CD1c-positive myeloid dendritic cell (primary cell): ENCODE results near the gene KCNJ5.
"Not testable (repeated sequence)": the region's sequence is repeated elsewhere in the genome, so short reads cannot be mapped to it uniquely, and the experiment has no call there.

ENCODE experiments used
- DNase-seq: peaks from one replicate; pipeline ENCODE4 v3.0.0-alpha.2; 2016; ENCODE audit errors: extremely low spot score

KCNJ5 gene

DNA sequence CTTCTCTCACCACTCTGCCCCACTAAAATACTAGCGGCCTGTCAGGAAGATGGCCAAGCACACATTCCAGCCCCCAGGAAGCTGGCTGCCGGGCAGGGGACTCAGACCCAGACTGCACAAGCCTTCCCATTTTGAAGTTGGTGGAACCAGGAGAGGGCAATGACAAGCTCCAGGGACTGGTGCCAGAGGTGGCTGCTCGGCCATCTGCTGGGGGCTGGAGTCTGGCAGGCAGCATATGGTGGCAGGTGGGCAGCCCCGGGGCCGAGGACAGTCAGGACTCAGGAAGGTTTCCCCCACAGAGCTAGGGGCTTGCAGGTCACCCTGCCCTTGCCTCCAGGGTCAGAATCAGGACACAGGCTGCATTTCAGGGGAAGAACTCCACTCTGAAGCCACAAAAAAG, 22.6 kb downstream of the KCNJ5 start:
- DNase-seq = no peak

DNA sequence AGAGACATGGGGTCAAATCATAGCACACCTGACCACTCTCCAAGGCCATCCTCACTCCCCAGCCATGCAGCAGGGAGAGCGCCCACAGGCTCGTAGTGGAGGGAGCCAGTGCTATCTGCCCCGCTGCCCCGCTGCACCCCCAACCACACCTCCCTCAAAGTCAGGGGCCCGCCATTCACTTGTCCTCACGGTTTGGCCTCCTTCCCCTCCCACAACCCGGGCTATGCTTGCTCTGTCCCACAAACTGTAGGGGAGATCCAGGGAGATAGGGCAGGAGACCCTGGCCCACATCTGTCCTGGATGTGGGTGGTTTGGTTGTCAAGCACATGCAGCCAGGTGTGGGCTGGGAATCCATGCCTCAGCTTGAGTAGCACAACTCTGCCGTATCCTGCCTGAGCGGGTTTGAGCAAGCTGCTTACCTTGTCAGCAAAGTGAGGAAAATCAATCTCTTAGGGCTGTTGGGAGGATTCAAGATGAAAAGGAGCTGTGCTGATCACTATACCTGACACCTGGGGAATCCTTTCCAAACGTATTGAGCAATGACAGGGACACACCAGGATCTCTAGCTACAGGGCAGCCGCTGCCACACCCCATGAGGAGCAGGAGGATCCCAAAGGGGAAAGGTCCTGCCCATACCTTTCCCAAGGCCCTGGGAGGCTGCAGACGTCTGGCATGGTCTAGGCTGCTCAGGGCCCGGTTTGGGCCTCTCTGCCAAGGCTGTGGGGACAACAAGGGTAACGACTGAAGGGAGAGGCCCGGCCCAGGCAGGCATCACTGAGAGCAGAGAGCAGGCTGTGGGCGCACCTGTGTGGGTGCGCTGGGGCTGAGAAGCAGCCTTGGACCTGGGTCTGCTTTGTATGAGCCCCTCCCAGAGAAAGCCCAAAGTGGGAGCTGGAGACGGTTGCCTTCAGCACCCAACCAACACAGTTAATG, 23.3 kb downstream of the KCNJ5 start:
- no peak for DNase-seq

DNA sequence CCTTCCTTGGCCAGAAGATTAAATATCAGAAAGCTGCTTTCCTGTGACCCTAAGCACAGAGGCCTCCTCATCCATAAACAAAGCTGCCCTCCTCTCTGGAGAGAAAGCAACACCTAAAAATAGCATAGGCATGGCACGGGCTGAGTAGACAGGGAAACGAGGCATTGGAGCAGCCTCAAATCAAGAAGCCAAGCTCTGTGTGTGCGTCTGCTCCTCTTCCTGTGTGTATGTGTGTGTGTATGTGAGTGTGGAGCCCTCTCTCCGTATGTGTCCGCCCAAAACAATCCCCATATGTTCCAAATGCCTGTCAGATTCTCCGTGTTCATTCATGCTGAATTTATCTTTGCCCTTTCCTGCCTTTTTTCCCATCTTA, 24.0 kb downstream of the KCNJ5 start:
- DNase-seq = no peak

DNA sequence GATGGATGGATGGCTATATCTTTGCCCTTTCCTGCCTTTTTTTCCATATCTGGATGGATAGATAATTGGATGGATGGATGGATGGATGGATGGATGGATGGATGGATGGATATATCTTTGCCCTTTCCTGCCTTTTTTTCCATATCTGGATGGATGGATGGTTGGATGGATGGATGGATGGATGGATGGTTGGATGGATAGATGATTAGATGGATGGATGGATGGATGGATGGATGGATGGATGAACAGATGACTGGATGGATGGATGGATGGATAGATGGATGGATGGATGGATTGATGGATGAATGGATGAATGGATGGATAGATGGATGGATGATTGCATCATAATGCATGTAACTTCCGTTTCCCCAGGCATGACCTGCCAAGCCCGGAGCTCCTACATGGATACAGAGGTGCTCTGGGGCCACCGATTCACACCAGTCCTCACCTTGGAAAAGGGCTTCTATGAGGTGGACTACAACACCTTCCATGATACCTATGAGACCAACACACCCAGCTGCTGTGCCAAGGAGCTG, 24.9 kb downstream of the KCNJ5 start:
- DNase-seq = no peak

DNA sequence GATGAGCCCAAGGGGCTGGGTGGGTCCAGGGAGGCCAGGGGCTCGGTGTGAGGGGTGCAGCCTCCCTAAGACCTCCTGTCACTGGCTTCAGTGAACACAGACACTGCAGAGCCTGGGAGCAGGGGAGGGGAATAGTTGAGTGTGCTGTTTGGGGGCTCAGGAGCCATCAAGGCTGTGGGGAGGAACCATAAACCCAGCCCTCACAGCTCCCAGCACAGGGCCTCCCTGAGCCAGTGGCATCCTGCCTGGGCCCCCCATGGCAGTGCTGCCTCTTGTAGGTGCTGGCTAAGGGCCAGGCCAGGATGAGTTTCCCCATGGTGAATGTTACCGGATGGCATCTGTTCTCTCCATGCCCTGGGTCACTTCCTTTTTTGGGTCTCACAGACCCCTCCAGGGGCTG, 25.5 kb downstream of the KCNJ5 start:
- no peak for DNase-seq

DNA sequence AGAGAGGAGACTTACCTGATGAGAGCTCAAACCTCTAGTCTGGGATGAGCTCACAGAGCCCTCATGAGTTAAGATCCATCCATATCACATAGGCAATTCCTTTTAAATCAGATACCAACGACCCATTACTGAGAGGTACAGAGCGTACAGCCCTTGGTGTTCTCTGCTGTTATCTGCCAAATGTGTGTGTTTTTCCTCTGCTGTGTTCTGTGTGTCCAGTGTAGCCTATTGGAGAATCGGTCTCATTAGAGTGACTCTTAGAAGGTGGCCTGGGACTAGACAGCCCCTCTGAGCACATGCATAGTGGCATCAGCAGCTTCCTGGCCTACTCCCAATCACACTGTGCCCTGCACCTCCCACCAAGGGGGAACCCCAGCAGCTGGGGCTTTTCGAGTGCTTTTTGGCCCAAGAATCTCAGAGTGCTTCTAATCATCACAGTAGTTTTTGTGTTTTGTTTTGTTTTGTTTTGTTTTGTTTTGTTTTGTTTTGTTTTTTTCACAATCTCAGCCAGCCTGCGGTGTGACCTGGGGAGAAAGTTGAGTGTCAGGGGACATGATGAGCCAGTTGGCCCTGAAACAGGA, 26.1 kb downstream of the KCNJ5 start:
- no peak for DNase-seq

DNA sequence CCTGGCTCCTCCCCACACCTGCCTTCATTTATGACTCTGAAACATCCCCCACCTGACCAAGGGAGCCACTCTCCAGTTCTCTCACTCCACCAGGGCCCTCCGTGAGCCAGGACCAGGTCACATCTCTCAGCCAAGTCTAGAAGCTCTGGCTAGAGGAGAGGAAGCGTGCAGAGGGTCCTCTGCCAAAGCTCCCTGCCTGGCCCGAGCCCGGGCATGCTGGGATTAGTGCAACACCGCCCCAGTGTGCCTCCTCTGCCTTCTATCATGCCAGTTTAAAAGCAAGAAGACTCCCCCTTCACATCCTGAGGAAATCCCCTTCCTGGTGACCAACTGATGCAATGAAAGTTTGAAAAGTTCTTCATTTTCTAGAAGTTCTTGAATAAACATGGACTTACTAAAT, 28.1 kb downstream of the KCNJ5 start:
- peak; percentile 13 for DNase-seq

DNA sequence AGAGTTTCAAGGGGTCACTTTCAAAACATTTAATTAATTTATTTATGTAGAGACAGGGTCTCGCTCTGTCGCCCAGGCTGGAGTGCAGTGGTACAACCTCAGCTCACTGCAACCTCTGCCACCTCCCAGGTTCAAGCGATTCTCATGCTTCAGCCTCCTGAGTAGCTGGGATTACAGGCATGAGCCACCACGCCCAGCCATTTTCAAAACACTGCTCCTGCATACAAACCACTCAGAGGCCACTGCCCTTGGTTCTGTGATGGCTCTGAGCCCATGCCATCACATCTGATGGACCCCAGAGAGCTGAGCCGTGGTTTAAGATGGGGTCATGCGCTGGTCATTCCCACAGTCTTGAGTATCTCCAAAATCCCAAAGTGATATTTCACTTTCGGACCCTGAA, 28.5 kb downstream of the KCNJ5 start:
- DNase-seq = not testable (repeated sequence)

DNA sequence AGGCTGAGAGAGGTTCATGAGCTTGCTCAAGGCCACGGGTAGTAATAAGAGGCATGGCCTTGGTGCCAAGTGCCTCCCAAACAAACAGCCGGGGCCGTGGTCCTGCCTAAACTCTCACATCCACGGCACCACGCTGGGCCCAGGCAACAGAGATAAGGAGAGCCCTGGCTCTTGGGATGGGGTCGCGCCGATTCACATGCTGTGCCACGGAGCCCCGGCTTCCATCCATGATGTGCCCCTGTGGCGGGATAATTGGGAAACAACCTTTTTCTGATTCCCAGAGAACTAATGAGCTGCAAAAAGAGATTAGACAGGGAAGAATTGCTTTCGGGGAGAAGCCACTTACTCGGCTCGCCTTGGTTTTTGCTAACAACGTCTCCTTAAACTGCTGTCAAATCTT, 29.5 kb downstream of the KCNJ5 start:
- DNase-seq = no peak

DNA sequence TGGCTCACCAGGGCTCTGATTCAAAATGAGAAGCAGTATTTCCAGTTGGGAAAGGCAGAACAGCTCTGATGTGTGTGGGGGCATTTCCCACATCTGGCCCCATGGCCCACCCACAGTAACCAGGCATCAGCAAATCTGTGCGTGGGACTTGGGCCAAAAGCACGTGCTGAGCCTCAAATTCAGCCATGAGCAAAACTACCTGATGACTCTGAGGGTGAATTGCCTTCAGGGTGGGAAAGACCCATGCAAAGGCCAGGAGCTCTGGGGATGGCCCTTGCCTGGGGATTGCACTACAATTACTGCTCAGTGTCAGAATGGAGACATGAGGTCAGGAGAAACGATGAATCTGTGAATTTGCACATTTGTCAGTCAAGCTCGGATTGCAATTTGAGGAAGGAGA, 30.6 kb downstream of the KCNJ5 start:
- no peak for DNase-seq

DNA sequence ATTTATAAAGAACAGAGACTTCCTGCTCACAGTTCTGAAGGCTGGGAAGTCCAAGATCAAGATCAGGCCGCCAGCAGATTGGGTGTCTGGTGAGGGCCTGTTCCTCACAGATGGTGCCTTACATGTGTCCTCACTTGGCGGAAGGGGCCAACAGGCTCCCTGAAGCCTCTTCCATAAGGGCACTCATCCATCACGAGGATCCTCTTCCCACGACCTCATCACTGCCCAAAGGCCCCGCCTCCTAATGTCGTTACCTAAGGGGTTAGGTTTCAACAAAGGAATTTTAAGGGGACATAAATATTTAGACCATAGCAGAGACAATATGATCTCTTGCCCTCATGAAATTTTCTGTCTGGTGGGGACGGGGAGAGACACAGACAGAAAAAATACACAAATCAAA, 32.9 kb downstream of the KCNJ5 start:
- DNase-seq = no peak

DNA sequence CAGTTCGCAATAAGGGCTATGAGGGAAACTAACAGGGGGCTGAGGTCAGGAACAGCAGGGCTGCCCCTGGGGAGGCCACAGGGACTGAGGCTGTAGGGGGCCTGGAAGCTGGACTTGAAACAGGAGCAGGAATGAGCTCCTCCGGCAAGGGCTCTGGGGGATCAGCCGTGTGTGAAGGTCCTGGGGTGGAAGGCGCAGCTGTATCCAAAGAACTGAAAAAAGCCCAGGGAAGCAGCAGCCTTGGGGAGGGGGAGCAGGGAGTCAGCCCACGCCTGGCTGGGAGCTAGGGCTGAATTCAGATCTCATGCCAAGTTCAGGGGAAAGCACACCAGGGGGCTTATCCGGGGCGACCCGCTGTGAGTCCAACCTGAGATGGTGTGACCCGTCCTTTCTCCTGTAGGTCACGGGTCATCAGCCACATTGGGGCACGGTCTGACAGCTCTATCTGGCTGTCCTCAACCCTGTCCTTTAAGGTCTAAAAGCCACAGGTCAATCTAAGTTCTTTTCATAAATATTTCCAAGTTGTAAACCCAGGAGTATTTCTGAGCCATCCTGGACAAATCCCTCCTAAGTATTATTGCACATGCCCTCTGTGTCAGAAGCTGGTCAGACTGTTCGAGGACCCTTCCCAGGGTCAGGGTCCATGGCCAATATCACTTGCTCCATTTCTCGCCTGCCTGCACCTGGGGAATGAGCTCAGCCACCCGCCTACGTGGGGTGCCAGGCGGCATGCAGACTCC, 33.5 kb downstream of the KCNJ5 start:
- no peak for DNase-seq

DNA sequence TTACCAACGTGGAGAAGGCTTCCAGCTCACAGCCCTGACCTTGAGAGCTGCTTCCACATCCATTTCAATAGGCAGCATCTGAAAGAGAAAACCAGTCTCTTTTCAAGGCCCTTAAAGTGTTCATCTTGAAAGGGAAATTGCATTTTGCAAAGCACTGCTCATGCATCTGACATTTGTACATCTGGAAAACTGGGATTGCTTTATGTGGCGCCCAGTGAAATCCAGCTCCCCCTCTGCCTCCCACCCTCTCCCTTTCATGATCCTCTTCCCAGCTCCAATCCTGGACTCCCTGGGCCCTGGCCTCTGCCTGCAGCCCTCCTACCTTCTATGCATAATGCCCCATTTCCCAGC, 34.1 kb downstream of the KCNJ5 start:
- DNase-seq = no peak

DNA sequence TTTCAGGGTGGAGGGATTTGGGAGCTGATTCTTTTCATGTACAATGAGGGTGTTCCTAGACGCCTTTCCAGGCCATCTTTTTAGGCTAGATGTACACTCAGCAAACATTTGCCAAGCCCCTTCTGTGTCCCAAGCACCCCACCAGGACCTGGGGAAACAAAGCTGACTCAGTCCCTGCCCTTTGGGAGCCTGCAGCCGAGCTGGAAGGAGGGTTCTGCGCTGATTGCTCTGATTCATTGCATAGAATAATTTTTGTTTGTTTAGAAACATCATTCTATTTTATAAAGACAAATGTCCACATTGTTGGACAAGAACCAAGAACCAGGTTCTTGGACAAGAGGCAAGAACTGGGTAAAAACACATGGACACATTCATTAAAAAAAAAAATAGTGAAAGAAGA, 34.8 kb downstream of the KCNJ5 start:
- DNase-seq = no peak

DNA sequence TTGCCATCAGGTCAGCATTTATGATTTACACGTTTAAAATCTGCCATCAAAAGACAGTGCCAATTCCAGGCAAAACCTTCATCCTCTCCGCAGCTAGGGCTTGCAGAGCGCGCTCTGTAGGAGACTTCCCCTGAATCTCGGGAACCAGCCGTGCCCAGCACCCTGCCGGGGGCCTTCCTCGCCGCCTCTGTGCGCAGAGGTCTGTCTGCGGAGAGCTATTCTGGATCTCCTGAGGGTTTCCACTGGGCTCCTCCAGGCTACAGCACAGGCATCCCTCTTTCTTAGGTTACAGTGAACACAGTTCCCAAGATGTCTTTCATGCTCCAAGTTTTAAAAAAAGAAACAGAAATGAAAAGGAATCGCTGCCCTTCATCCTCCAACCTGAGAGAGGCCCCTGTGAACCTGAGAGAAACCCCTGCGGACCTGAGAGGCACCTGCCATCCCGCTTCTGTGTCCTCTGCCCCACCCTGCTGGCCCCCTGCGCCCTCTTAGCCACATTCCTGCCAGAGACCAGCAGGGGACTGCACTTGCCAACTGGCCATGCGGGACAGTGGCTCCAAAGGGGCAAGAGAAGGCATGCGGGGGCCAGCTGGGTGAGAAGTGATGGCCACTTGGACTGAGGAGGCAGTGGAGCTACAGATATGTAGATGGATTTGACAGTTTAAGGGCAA, 35.4 kb downstream of the KCNJ5 start:
- DNase-seq = no peak

DNA sequence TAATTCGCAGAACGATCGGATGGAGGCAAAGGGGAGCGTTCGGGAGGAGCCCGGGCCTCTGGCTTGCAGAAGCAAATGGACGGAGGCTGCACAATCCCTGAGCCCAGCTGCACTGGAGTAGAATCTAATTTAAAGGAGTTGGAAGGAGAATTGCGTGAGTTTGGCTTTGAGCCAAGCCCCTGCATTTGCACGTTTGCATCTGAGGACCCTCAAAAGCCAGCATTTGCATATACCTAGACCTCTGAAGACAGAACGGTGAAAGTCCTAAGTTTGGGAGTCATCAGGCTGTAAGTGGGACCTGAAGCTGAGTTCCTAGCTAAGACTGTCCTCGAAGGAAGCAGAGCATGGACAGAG, 35.9 kb downstream of the KCNJ5 start:
- no peak for DNase-seq

DNA sequence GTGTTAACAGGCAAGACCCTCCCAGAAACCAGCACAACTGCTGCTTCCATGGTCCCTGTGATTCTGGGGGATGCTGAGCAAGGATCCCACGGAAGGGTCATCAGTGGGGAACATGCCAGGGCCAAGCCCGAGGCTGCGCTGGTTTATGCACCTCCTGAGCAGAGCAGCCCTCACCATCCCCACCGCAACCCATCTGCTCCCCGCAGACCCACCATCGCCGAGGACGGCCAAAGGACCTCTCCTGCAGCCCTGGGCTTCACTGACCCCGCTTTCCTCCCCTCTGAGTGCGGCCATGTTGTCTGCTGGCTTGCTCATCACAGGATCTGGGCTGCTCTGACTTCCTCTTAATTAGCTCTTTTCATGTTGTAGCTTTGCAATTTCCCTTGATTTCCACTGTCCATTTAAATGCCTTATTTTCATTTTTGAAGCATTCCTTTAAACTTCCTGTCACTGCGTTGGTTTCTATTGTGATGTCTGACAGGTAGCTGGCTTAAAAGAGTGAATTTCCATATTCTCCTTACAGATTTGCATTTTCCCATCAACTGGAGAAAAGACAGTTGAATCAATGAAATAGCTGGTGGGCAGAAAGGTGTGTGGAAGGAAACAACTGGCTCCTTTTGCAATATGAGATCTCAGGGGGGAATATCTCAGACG, 36.7 kb downstream of the KCNJ5 start:
- DNase-seq = no peak

DNA sequence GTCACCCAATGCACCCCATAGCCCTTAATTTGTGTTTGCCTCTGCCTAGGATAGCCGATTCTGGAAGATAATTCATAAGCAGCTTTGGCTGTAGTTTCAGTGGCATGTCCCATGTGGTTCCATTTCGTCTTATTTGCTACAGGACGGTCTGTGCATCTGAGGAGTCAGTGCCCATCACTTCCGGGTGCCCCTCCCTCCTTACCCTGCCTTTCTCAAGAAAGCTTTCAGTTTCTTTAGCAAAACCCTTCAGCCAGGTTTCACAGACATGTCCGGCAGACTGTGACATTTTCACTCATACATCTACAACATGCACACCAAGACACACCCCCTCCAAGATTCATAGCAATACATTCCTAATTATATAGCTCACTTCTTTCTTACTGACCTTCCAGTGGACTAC, 37.2 kb downstream of the KCNJ5 start:
- DNase-seq = no peak

DNA sequence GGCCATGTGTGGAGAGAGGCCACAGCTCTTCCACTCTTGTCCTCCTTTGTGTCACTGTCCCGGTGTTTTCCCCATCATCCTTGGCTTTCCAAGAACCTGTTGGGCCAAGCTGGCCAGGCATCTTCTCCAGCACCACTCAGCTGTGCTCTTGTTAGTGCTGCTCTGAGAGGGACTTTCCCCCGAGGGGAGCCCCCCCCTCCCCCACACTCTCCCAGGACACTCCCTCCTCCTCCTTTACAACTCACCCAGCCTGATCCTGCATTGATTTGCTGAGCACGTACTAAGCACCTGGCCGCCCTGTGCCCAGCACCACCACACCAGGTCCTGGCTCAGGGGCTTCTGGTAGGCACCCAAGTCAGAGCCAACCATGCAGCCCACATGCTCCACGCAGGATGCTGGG, 38.3 kb downstream of the KCNJ5 start:
- no peak for DNase-seq

DNA sequence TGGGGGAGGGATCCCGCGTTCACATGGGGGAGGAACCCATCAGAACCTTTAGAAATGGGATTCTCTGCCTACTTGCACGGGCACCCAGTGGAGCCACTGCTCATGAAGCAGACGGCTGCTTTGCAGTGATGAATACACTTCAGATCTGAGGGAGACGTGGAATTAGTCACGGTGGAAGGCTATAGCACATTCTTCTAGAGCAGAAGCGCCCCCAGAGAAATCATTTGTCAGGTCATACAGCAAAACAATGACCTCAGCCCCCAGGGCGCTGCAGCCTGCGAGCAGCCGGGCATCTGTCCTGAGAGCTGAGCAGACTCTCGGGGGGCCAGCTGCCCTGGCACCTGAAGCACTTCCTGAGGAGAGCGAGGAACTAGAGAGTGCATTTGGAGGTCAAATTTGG, 38.8 kb downstream of the KCNJ5 start:
- DNase-seq = no peak

DNA sequence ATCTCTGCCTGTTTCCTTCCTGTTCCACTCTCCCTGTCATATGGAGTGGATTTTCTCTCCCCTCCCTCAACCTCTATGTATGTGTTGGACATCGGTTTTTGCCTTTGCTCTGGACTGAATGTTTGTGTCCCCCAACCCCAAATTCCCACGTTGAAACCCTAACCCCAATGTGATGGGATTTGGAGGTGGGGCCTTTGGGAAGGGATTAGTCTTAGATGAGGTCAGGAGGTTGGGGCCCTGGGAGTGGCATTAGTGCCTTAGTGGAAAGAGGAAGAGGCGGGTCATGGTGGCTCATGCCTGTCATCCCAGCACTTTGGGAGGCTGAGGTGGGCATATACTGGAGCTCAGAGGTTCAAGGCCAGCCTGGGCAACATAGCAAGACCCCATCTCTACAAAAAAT, 39.9 kb downstream of the KCNJ5 start:
- DNase-seq = no peak

DNA sequence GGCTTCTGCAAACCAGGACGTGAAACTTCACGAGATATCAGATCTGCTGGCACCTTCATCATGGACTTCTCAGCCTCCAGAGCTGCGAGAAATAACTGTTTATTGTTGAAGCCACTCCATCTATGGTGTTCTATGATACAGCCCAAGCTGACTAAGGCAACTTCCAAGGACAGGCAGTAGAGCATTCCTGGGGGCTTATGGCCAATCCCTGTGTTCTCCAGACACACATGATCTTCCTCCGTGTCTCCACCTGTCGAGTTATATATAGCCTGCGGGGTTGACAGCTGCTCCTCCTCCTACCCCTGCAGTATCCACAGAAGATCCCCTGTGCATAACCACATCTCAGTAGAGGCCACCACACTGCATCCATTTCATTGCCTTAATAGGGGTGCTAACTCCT, 40.5 kb downstream of the KCNJ5 start:
- DNase-seq = no peak
